ENCODE data around the gene CCDC102B. TPM values are rescaled to one million over a fixed set of nuclear protein-coding genes. Genes with fewer than 3 reads are reported as not detected.

The CCDC102B gene
- total RNA-seq, 6 experiments from 2014 or later = 1.2 to 3.5 (median 2.5) TPM

GRCh38 chr18:69085951-69086350 is 288.1 kb downstream of the CCDC102B start:
- no peak for DNase-seq
- no peaks in the 10 kb centered on the region for H3K36me3 Mint-ChIP-seq (ENCODE audit: low read depth)
- no peak overlapping the region for H3K4me3 Mint-ChIP-seq
- H3K9me3 Mint-ChIP-seq = 0 out of 2 replicates have a peak, but pooled peaks cover 4% of the 10 kb centered on the region
- no peak for TF ChIP-seq CTCF (IDR thresholded peaks at IDR 0.05)
- no peaks in the 10 kb centered on the region for H3K27me3 Mint-ChIP-seq (ENCODE audit: insufficient read depth)
- H3K27ac Mint-ChIP-seq = no peak overlapping the region
- no peaks in the 10 kb centered on the region for H3K4me1 Mint-ChIP-seq (ENCODE audit: low read depth)

DNA sequence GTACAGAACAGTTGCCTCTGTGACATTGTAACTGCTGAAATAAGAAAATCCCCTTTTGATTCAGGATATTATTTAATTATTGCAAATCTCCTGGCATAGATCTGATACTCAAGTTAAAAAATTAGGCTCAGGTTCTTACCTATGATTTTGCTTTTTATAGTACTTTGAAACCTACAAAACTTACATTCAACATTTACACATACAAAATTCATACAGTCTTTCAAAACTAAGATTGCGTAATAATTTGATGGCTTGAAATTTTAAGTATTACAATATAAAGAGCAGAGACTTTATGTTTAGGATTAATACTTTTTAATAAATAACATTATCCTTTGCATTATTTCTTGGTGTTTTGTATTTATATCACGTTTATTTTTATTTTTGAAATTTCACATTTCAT is 291.1 kb downstream of the CCDC102B start:
- Mint-ChIP-seq H3K4me1 (ENCODE audit: low read depth) (no peaks in the 10 kb centered on the region), H3K27me3 (ENCODE audit: insufficient read depth) (no peaks in the 10 kb centered on the region), H3K4me3 (no peak overlapping the region), H3K9me3 (peaks cover 13% of the 10 kb centered on the region), H3K36me3 (ENCODE audit: low read depth) (peaks cover 5% of the 10 kb centered on the region; the same call in 1 of the 2 replicates), H3K27ac (no peak overlapping the region)
- no peak for TF ChIP-seq CTCF (IDR thresholded peaks at IDR 0.05)
- no peak for DNase-seq

GRCh38 chr18:69097349-69097748 is 299.5 kb downstream of the CCDC102B start:
- no peak overlapping the region for H3K4me3 Mint-ChIP-seq
- peaks cover 20% of the 10 kb centered on the region for H3K9me3 Mint-ChIP-seq
- no peaks in the 10 kb centered on the region for H3K4me1 Mint-ChIP-seq (ENCODE audit: low read depth)
- H3K27me3 Mint-ChIP-seq (ENCODE audit: insufficient read depth) = peaks cover 6% of the 10 kb centered on the region; the same call in 1 of the 2 replicates
- DNase-seq = no peak
- H3K36me3 Mint-ChIP-seq (ENCODE audit: low read depth) = peaks cover 3% of the 10 kb centered on the region; the same call in 1 of the 2 replicates
- no peak for TF ChIP-seq CTCF (IDR thresholded peaks at IDR 0.05)
- H3K27ac Mint-ChIP-seq = no peak overlapping the region

DNA sequence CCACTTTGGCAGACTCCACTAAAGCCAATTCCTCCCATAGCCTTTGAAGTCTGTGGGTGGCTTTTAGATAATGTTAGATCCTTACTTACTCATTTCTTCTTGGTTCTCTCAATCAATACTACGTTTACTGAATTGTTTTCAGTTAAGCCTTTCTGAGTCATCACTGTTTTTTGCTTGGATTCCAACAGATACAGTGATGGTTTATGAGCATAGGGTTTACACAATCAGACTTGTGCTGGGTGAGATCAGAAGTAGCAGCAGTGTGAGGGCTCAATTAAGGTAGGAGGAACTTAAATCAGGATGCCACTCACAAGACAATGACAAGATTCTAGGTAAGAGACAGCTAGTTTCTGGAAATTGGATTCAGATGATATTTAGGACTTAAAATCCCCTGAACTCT is 305.1 kb downstream of the CCDC102B start:
- TF ChIP-seq CTCF (IDR thresholded peaks at IDR 0.05) = no peak
- DNase-seq = no peak
- H3K4me1 Mint-ChIP-seq (ENCODE audit: low read depth) = no peaks in the 10 kb centered on the region
- H3K27me3 Mint-ChIP-seq (ENCODE audit: insufficient read depth) = no peaks in the 10 kb centered on the region
- no peaks in the 10 kb centered on the region for H3K36me3 Mint-ChIP-seq (ENCODE audit: low read depth)
- H3K4me3 Mint-ChIP-seq = no peak overlapping the region
- H3K9me3 Mint-ChIP-seq = peaks cover 26% of the 10 kb centered on the region
- H3K27ac Mint-ChIP-seq = no peak overlapping the region

Other genes with a start within 250 kb of the CCDC102B start
- gene TMX3, start 83.0 kb upstream of the CCDC102B start, total RNA-seq (2021; fragmentation: NEBNext Ultra II Directional; extraction: Animal tissue kit (Norgen Biotek cat#: 25700)) = 10 to 100 TPM; 61.1 to 77.1 (median 71.4) TPM